ENCODE measurements around the gene PRSS58. TPM values are rescaled to one million over a fixed set of nuclear protein-coding genes. Genes with fewer than 3 reads are reported as not detected.

PRSS58 gene
- total and polyA plus RNA-seq, 2 of the 8 experiments (the other 6 are each of a cell fraction or from before 2014, with no cell fraction given), result not detected

- Histone ChIP-seq H4K91ac (replicated peaks; ENCODE audit: insufficient read length, low read length) (no peak overlapping the region), H3K18ac (ENCODE audit: extremely low read depth, low read length) (no peak overlapping the region), H2BK15ac (ENCODE audit: low read length) (peak overlapping the region; percentile 93; the same call in 1 of the 2 replicates), H4K20me1 (replicated peaks in 1 of 2; ENCODE audit: control insufficient read depth in 1 of 2, insufficient read depth in 2 of 2, low read length in 2 of 2) (no peaks in the 10 kb centered on the region), H2BK12ac (ENCODE audit: low read depth, low read length) (peak overlapping the region; percentile 70; the same call in 1 of the 2 replicates), H3K36me3 (ENCODE audit: control insufficient read depth in 2 of 4, insufficient read depth in 4 of 4, low read length in 3 of 4) (no peaks in the 10 kb centered on the region; a peak in 1 of 8 replicates), H3K4me2 (ENCODE audit: insufficient read depth in 1 of 2, low read depth in 2 of 2, low read length in 2 of 2) (no peak overlapping the region), H3K9me3 (ENCODE audit: insufficient read depth in 2 of 2, low read depth in 1 of 2, low read length in 1 of 2) (no peaks in the 10 kb centered on the region), H4K8ac (ENCODE audit: extremely low read depth, insufficient read depth, low read length) (no peak overlapping the region), H3K23ac (ENCODE audit: insufficient read length) (no peak overlapping the region), H2BK5ac (ENCODE audit: low read depth, low read length) (no peak overlapping the region), H3K9ac (replicated peaks in 1 of 4; ENCODE audit: extremely low read depth in 1 of 4, low read depth in 3 of 4, low read length in 3 of 4) (no peak overlapping the region; a peak in 1 of 7 replicates), H3K4ac (replicated peaks; ENCODE audit: insufficient read length, low read depth, low read length) (no peak overlapping the region), H3K27ac (ENCODE audit: low read depth, low read length) (no peak overlapping the region), H3K4me3 (ENCODE audit: extremely low read depth in 1 of 4, insufficient read depth in 2 of 4, low read depth in 3 of 4, low read length in 4 of 4) (no peak overlapping the region), H2AK5ac (ENCODE audit: low read depth, low read length) (no peak overlapping the region), H3K79me1 (ENCODE audit: low read depth, low read length) (no peaks in the 10 kb centered on the region), H3K4me1 (replicated peaks in 1 of 4; ENCODE audit: control insufficient read depth in 3 of 4, insufficient read depth in 4 of 4, low read length in 3 of 4) (no peaks in the 10 kb centered on the region), H2BK20ac (ENCODE audit: low read length) (no peak overlapping the region), H3K56ac (replicated peaks; ENCODE audit: insufficient read length, low read depth, low read length) (no peak overlapping the region), H4K5ac (ENCODE audit: insufficient read length, low read depth, low read length) (no peak overlapping the region), H2AFZ (ENCODE audit: low read length) (peak overlapping the region; percentile 97), H3K27me3 (replicated peaks in 1 of 4; ENCODE audit: control insufficient read depth in 3 of 4, extremely low read depth in 1 of 4, insufficient read depth in 3 of 4, low read length in 3 of 4) (peaks cover 0 to 9% (median 4%) of the 10 kb centered on the region in 4 experiments; a peak in 3 of 7 replicates), H3K23me2 (ENCODE audit: low read depth, low read length) (no peaks in the 10 kb centered on the region), H3K79me2 (ENCODE audit: control insufficient read depth in 1 of 2, insufficient read depth in 2 of 2, low read length in 2 of 2) (no peaks in the 10 kb centered on the region), H2BK120ac (replicated peaks; ENCODE audit: low read depth, low read length) (no peak overlapping the region), H3K14ac (ENCODE audit: insufficient read length) (no peak overlapping the region)
- 44% methylated on average over 5 of the region's 5 CpGs; no CpG with 5 or more reads in 1 of the 2 experiments for WGBS, 2 experiments (ENCODE audit: extremely low coverage in 1 of 2, insufficient coverage in 1 of 2, insufficient read length in 1 of 2, insufficient replicate concordance in 2 of 2, low coverage in 1 of 2, low lambda C conversion rate in 2 of 2, missing lambda C conversion rate in 1 of 2)
- ChIA-PET POLR2A (ENCODE audit: partially characterized antibody) (no interaction called here), CTCF (ENCODE audit: partially characterized antibody) (interaction anchor here (0.5 to 12.6 kb wide), 35 partner anchors 9 to 664 kb away, joined by 3 to 302 read pairs (median 3); partner anchors contain the start of gene KEL)
- FAIRE-seq (peak; percentile 91), DNase-seq (ENCODE audit: low read depth in 1 of 2, low spot score in 2 of 2) (peak in 1 of 2 experiments; percentile 31)
- TF ChIP-seq CTCF (IDR thresholded peaks at IDR 0.05; ENCODE audit: control extremely low read depth in 1 of 3, insufficient read depth in 1 of 3, low read depth in 1 of 3, low read length in 3 of 3) (peak; percentile 57 to 86 (median 67)), RAD21 (IDR thresholded peaks at IDR 0.05 in 1 of 2, conservative IDR thresholded peaks at IDR 0.05 in 1 of 2; ENCODE audit: low read depth in 2 of 2, low read length in 2 of 2) (peak; percentile 44 to 54), MAFK (IDR thresholded peaks at IDR 0.05; ENCODE audit: low read depth, low read length) (peak; percentile 91), E2F6 (IDR thresholded peaks at IDR 0.05) (peak; percentile 95), USF2 (IDR thresholded peaks at IDR 0.05; ENCODE audit: low read length) (peak; percentile 39; the same call in 1 of the 2 replicates), SP1 (IDR thresholded peaks at IDR 0.05; ENCODE audit: low read depth, low read length) (0 out of 2 replicates have a peak, but pooled peaks have one; percentile 36), RNF2 (IDR thresholded peaks at IDR 0.05; ENCODE audit: borderline replicate concordance, low read depth, low read length, missing control alignments, poor library complexity, severe bottlenecking) (no peak), RXRA (IDR thresholded peaks at IDR 0.05; ENCODE audit: insufficient read depth, low read depth, low read length) (no peak)
Measured at GRCh38 chr7:142298009-142298408, 40.2 kb upstream of the PRSS58 start.
